Measurements from ENCODE around the gene VPS8. TPM values are rescaled to one million over a fixed set of nuclear protein-coding genes. Genes with fewer than 3 reads are reported as not detected.

Gene VPS8
- total and polyA plus RNA-seq, 2 of the 13 experiments (the other 11 are each of a cell fraction or from before 2014, with no cell fraction given), result 14.2 to 35.1 TPM

- no peak for TF ChIP-seq ZNF280D (CRISPR knock-in tag; IDR thresholded peaks at IDR 0.05)
- TF ChIP-seq ZNF3 (CRISPR knock-in tag; IDR thresholded peaks at IDR 0.05), result no peak
- TF ChIP-seq MLXIP (CRISPR knock-in tag; IDR thresholded peaks at IDR 0.05; ENCODE audit: borderline replicate concordance), result no peak
These were observed 28.6 kb upstream of the VPS8 start (continued) for GRCh38 chr3:184783319-184783718.

GRCh38 chr3:184784731-184785500 lies 27.1 kb upstream of the VPS8 start:
- ATAC-seq, result no peak
- DNase-seq (ENCODE audit: low spot score), result no peak
- Histone ChIP-seq H3K9ac (ENCODE audit: insufficient read depth, low read depth, low read length) (no peak overlapping the region), H2AFZ (ENCODE audit: low read length) (no peak overlapping the region), H3K27me3 (ENCODE audit: control insufficient read depth in 1 of 2, insufficient read depth in 2 of 2, low read length in 2 of 2) (peaks cover 2 to 33% of the 10 kb centered on the region in 2 experiments), H3K9me3 (ENCODE audit: low read length) (no peaks in the 10 kb centered on the region), H3K36me3 (replicated peaks in 1 of 2; ENCODE audit: control insufficient read depth in 1 of 2, insufficient read depth in 2 of 2, low read length in 2 of 2) (no peaks in the 10 kb centered on the region), H3K79me2 (ENCODE audit: insufficient read depth, low read length) (no peaks in the 10 kb centered on the region), H3K4me1 (ENCODE audit: insufficient read depth, low read length) (peaks cover 3% of the 10 kb centered on the region; the same call in 1 of the 2 replicates), H4K20me1 (ENCODE audit: insufficient read depth, low read length) (no peaks in the 10 kb centered on the region), H3K27ac (ENCODE audit: extremely low read length, insufficient read depth, low read length) (no peak overlapping the region), H3K4me3 (replicated peaks in 1 of 3; ENCODE audit: insufficient read depth in 1 of 3, low read depth in 2 of 3, low read length in 3 of 3) (no peak overlapping the region), H3K4me2 (ENCODE audit: low read depth, low read length) (no peak overlapping the region)
- ChIA-PET POLR2A (no interaction called here), CTCF (ENCODE audit: low intra/inter-chr PET ratio, low total read pairs) (no interaction called here)
- no TSS peak for BruUV-seq (replicated peaks)
- WGBS (ENCODE audit: low lambda C conversion rate), result 43% methylated on average over 13 of the region's 13 CpGs
- intact Hi-C loops (cut with micrococcal nuclease; ENCODE audit: unreplicated experiment), result no loop called here
- no peak for FAIRE-seq
- in situ Hi-C loops (cut with HindIII; ENCODE audit: extremely low pct_ligation_motif_present, low pct_unique_long_range_greater_than_20kb), result no loop called here
- TF ChIP-seq PBX3 (CRISPR knock-in tag; IDR thresholded peaks at IDR 0.05; ENCODE audit: borderline replicate concordance) (no peak), HOXA7 (CRISPR knock-in tag; IDR thresholded peaks at IDR 0.05) (no peak), ZIK1 (CRISPR knock-in tag; IDR thresholded peaks at IDR 0.05; ENCODE audit: borderline replicate concordance, low read depth) (no peak), ZNF652 (CRISPR knock-in tag; IDR thresholded peaks at IDR 0.05; ENCODE audit: borderline replicate concordance, low read depth) (no peak), TOPORS (CRISPR knock-in tag; IDR thresholded peaks at IDR 0.05) (no peak)

Data from HepG2 (cell line).